RWPE2 (cell line): Measurements from ENCODE around the gene C1orf87.

ENCODE experiments used
- ATAC-seq: fragments of 200-7000 bp; cut with Tn5 transposase; 3 replicates; pipeline ENCODE4 v1.9.1; 2021; ENCODE audit warnings: low read depth
- DNase-seq: peaks from one replicate; pipeline ENCODE4 v3.0.0-alpha.2; 2020; ENCODE audit warnings: low spot score
- H3K27ac ChIP-seq: fragments of 450-650 bp; 2 replicates; pipeline ENCODE4 v1.5.1; 2017; ENCODE audit warnings: mild to moderate bottlenecking; ENCODE audit not compliant: poor library complexity, severe bottlenecking
- H3K27me3 ChIP-seq: fragments of 250-450 bp; sonication (Bioruptor Pico); 2 replicates; pipeline ENCODE4 v1.5.1; 2021; ENCODE audit warnings: mild to moderate bottlenecking, moderate library complexity; ENCODE audit not compliant: insufficient read depth, poor library complexity, severe bottlenecking
- H3K36me3 ChIP-seq: fragments of 250-450 bp; sonication (Bioruptor Pico); 2 replicates; pipeline ENCODE4 v1.5.1; 2020; ENCODE audit warnings: low read depth, mild to moderate bottlenecking, moderate library complexity
- H3K4me1 ChIP-seq: fragments of 250-450 bp; sonication (Bioruptor Pico); 2 replicates; pipeline ENCODE4 v1.5.1; 2021; ENCODE audit warnings: mild to moderate bottlenecking, moderate library complexity; ENCODE audit not compliant: insufficient read depth, poor library complexity, severe bottlenecking
- H3K4me3 ChIP-seq: fragments of 250-450 bp; sonication (Bioruptor Pico); 2 replicates; pipeline ENCODE4 v1.5.1; 2021; ENCODE audit warnings: mild to moderate bottlenecking, moderate library complexity; ENCODE audit not compliant: severe bottlenecking
- H3K9me3 ChIP-seq: fragments of 250-450 bp; sonication (Bioruptor Pico); 2 replicates; pipeline ENCODE4 v1.5.1; 2021; ENCODE audit warnings: mild to moderate bottlenecking, moderate library complexity; ENCODE audit not compliant: severe bottlenecking
- TF ChIP-seq, protein P1 (sequence below): fragments of 450-650 bp; IDR thresholded peaks from one replicate; pipeline ENCODE4 v1.5.1; 2017; ENCODE audit warnings: mild to moderate bottlenecking, moderate library complexity; ENCODE audit not compliant: poor library complexity, severe bottlenecking

C1orf87 gene

DNA sequence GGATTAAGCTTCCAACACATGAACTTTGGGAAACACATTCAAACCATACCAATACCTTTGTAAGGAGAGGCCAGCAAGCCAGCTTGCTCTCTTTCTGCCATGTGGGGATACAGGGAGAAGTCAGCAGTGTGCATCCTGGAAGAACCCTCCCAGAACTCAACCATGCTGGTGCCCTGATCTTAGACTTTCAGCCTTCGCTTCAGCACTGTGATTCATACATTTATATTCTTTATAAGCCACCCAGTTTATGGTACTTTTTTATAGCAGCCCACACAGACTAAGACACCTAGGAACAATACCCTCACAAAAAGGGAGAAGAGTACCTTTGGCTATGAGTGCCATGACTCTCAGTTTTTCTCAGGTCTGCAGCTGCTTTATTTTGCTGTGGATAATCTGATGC lies 35.9 kb downstream of the C1orf87 start:
- Histone ChIP-seq H3K4me3 (no peak overlapping the region), H3K36me3 (no peaks in the 10 kb centered on the region), H3K27me3 (no peaks in the 10 kb centered on the region), H3K27ac (no peak overlapping the region), H3K4me1 (no peaks in the 10 kb centered on the region), H3K9me3 (no peaks in the 10 kb centered on the region)
- ATAC-seq, result no peak
- TF ChIP-seq, protein P1, sequence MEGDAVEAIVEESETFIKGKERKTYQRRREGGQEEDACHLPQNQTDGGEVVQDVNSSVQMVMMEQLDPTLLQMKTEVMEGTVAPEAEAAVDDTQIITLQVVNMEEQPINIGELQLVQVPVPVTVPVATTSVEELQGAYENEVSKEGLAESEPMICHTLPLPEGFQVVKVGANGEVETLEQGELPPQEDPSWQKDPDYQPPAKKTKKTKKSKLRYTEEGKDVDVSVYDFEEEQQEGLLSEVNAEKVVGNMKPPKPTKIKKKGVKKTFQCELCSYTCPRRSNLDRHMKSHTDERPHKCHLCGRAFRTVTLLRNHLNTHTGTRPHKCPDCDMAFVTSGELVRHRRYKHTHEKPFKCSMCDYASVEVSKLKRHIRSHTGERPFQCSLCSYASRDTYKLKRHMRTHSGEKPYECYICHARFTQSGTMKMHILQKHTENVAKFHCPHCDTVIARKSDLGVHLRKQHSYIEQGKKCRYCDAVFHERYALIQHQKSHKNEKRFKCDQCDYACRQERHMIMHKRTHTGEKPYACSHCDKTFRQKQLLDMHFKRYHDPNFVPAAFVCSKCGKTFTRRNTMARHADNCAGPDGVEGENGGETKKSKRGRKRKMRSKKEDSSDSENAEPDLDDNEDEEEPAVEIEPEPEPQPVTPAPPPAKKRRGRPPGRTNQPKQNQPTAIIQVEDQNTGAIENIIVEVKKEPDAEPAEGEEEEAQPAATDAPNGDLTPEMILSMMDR, result no peak
- no peak for DNase-seq

DNA sequence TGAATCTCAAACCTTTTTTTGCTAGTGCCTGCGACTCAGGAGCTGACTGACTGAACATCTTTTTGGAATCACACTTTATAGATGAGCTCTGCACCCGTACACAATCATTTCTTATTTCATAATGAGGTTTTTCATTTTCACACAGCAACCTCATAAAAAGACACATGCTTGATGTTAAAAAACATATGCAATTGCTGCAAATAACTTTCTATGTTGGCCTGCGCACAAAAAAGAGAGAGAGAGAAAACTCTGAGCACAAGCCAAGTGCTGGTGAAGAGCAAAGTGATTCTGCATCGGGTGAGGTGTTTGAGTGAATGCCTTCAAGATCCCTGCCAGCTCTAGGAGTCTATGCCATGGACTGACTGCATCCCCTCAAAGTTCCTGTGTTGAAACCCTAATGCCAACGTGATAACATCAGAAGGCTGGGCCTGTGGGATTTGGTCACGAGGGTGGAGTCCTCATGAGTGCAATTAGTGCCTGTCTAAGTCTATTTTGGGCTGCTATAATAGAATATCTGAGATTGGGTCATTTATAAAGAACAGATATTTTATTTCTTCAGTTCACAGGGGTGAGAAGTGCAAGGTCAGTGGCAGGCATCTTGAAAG lies 36.6 kb downstream of the C1orf87 start:
- no peak overlapping the region for H3K27ac ChIP-seq
- H3K27me3 ChIP-seq, result no peaks in the 10 kb centered on the region
- TF ChIP-seq, protein P1, result no peak
- H3K36me3 ChIP-seq, result no peaks in the 10 kb centered on the region
- no peaks in the 10 kb centered on the region for H3K9me3 ChIP-seq
- no peak overlapping the region for H3K4me3 ChIP-seq
- H3K4me1 ChIP-seq, result no peaks in the 10 kb centered on the region
- DNase-seq, result no peak
- ATAC-seq, result no peak

DNA sequence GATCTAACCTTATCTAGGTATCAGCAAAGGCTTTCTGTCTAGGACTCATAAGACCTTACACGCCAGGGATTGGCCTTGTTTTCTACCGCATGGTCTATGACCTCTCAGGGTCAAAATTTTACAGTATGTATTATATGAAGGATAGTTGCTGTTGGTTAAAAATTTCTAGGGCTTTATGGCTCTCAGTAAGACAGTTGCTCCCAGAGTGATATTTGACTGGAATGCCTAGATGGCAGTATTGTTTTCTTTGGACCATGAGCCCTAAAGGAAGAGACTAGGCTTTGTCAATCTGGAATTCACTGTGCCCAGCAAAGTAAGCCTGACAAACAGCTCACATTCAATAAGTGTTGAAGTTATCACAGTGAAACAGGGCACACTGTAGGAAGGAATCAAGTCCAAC lies 37.6 kb downstream of the C1orf87 start:
- TF ChIP-seq, protein P1, result no peak

DNA sequence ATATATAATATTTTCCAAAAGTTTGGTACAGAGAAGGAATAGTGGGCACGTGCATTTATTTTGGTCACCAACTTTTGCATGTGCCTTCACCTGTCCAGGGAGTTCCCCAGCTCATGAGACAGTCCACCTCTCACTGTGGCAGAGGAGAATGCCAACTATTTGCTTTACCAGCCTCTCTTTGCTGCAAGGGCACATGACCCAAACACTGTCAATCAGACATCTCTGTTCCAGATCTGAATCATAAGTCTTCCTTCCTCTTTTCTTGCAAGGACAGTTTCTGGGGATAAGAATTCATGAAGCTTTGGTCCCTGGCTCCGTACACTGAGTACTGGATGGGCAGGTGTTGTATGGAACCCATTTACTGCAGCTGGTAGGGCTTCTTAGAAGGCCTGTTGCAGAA lies 38.6 kb downstream of the C1orf87 start:
- no peaks in the 10 kb centered on the region for H3K9me3 ChIP-seq
- no peak overlapping the region for H3K27ac ChIP-seq
- no peaks in the 10 kb centered on the region for H3K4me1 ChIP-seq
- H3K4me3 ChIP-seq, result no peak overlapping the region
- no peaks in the 10 kb centered on the region for H3K36me3 ChIP-seq
- no peaks in the 10 kb centered on the region for H3K27me3 ChIP-seq
- TF ChIP-seq, protein P1, result no peak
- ATAC-seq, result no peak
- no peak for DNase-seq

More for the DNA sequence above, 37.6 kb downstream of the C1orf87 start:
- no peak overlapping the region for H3K27ac ChIP-seq
- no peaks in the 10 kb centered on the region for H3K4me1 ChIP-seq
- no peak overlapping the region for H3K4me3 ChIP-seq
- no peak for DNase-seq
- no peaks in the 10 kb centered on the region for H3K36me3 ChIP-seq
- no peaks in the 10 kb centered on the region for H3K27me3 ChIP-seq
- H3K9me3 ChIP-seq, result no peaks in the 10 kb centered on the region
- ATAC-seq, result no peak

DNA sequence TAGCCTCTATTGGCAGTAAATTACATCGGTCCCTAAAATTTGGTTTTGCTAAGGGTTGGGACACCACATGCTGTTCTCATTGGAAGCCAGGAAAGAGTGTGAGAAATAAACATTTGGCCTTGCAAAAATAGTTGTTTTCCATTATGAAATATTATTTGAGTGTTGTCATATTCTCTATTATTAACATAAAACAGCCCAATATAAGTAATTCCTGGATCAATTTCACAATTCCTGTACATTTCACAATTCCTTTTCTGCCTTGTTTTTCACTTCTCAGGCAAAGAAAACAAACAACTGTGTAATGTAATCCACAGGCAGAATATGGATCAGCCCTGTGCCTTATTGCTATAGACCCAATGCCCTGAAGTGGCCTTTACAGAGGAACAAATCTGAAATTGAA lies 40.5 kb downstream of the C1orf87 start:
- Histone ChIP-seq H3K27ac (no peak overlapping the region), H3K27me3 (peaks cover under 1% of the 10 kb centered on the region), H3K9me3 (no peaks in the 10 kb centered on the region), H3K4me1 (no peaks in the 10 kb centered on the region), H3K4me3 (no peak overlapping the region), H3K36me3 (no peaks in the 10 kb centered on the region)
- TF ChIP-seq, protein P1, result no peak
- no peak for DNase-seq
- ATAC-seq, result no peak
